ENCODE measurements around the gene AATF.

DNA sequence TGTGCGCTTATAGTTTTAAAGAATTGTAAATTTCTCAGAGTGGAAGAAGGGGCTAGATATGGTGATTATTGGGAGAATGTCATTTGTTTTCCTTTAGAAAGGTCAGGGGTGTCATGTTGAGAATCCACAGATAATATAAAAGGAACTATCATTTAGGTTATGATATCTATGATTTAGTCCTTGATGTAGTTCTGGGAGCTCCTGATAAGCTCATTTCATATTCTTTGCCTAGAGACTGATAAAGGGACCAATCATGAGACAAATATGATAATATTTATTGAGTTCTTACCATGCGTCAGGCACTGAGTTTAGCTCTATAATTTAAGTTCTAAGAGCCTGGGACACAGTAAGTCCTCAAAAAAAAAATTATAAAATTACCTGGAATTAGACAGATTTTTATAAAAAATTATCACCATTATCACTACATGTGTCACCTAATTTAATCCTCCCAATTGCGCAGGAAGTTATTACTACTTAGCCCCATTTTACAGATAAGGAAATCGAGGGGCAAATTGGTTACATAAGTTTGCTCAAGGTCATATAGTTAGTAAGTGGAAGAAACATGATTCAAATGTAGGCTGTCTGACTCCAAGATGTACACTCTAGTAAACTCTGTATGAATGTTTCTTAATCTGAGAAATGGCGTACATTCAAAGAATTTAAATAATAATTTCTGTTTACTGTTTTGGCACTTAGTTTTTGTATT lies 2.5 kb downstream of the AATF start:
- TF ChIP-seq FOXM1 (IDR thresholded peaks at IDR 0.05; ENCODE audit: borderline replicate concordance) (no peak), SUZ12 (IDR thresholded peaks at IDR 0.05) (no peak), TARDBP (IDR thresholded peaks at IDR 0.05) (no peak), L3MBTL2 (conservative IDR thresholded peaks at IDR 0.05) (no peak), BHLHE40 (IDR thresholded peaks at IDR 0.05; ENCODE audit: borderline replicate concordance) (no peak), HDGF (IDR thresholded peaks at IDR 0.05; ENCODE audit: borderline replicate concordance) (no peak), SP1 (IDR thresholded peaks at IDR 0.05) (no peak), NFRKB (IDR thresholded peaks at IDR 0.05) (no peak), ELF4 (IDR thresholded peaks at IDR 0.05) (no peak), FOXK2 (IDR thresholded peaks at IDR 0.05) (no peak), LEF1 (IDR thresholded peaks at IDR 0.05; ENCODE audit: borderline replicate concordance) (no peak), ARNT (IDR thresholded peaks at IDR 0.05) (no peak), FOXA1 (IDR thresholded peaks at IDR 0.05) (no peak)
